Measurements from ENCODE around the gene ADAMTS17. TPM values are rescaled to one million over a fixed set of nuclear protein-coding genes. Genes with fewer than 3 reads are reported as not detected.

Gene ADAMTS17
- total and polyA plus RNA-seq, 11 donors, result 0.30 to 2.4 (median 1.2) TPM

GRCh38 chr15:100284191-100284590 lies 57.6 kb downstream of the ADAMTS17 start:
- ATAC-seq (peak in 1 of 4 donors; percentile 12), DNase-seq (no peak)
- Histone ChIP-seq H3K27ac (no peak overlapping the region), H3K4me1 (peaks cover 0 to 17% (median 0%) of the 10 kb centered on the region in 12 donors), H3K4me3 (no peak overlapping the region), H3K27me3 (no peaks in the 10 kb centered on the region), H3K36me3 (no peaks in the 10 kb centered on the region), H3K9me3 (peaks cover 0 to 5% (median 0%) of the 10 kb centered on the region in 12 donors)
- 71 to 88% (median 82%) methylated on average over 5 of the region's 5 CpGs for WGBS, 4 donors
- intact Hi-C loops (cut with DNase I), result no loop called here
- no peak for TF ChIP-seq POLR2A (IDR thresholded peaks at IDR 0.05)
- TF ChIP-seq CTCF (IDR thresholded peaks at IDR 0.05), result no peak

GRCh38 chr15:100281096-100281917 lies 60.5 kb downstream of the ADAMTS17 start:
- intact Hi-C loops (cut with DNase I), result no loop called here
- WGBS, 4 donors, result 86 to 96% (median 88%) methylated on average over 30 of the region's 30 CpGs
- no peak for TF ChIP-seq POLR2A (IDR thresholded peaks at IDR 0.05)
- H3K36me3 ChIP-seq, result no peaks in the 10 kb centered on the region
- no peaks in the 10 kb centered on the region for H3K9me3 ChIP-seq
- no peak overlapping the region for H3K27ac ChIP-seq
- H3K27me3 ChIP-seq, result peaks cover 0 to 2% (median 0%) of the 10 kb centered on the region in 9 donors
- DNase-seq, result no peak
- H3K4me3 ChIP-seq, result no peak overlapping the region
- peaks cover 0 to 17% (median 0%) of the 10 kb centered on the region in 12 donors for H3K4me1 ChIP-seq
- ATAC-seq, result no peak

- Histone ChIP-seq H3K27ac (no peak overlapping the region), H3K4me3 (no peak overlapping the region), H3K4me1 (peaks cover 0 to 12% (median 0%) of the 10 kb centered on the region in 12 donors), H3K9me3 (no peaks in the 10 kb centered on the region), H3K36me3 (no peaks in the 10 kb centered on the region), H3K27me3 (peaks cover 0 to 2% (median 0%) of the 10 kb centered on the region in 9 donors)
- ATAC-seq, result no peak
- intact Hi-C loops (cut with DNase I), result no loop called here
- no peak for TF ChIP-seq POLR2A (IDR thresholded peaks at IDR 0.05)
- TF ChIP-seq CTCF (IDR thresholded peaks at IDR 0.05), result no peak
- WGBS, 4 donors, result 62 to 83% (median 68%) methylated on average over 2 of the region's 2 CpGs
- DNase-seq, result no peak
Measured at GRCh38 chr15:100279849-100280248, 61.9 kb downstream of the ADAMTS17 start.

- Histone ChIP-seq H3K4me1 (peaks cover 0 to 12% (median 0%) of the 10 kb centered on the region in 12 donors), H3K27ac (no peak overlapping the region), H3K36me3 (no peaks in the 10 kb centered on the region), H3K9me3 (peaks cover 0 to under 1% (median 0%) of the 10 kb centered on the region in 12 donors), H3K4me3 (no peak overlapping the region), H3K27me3 (peaks cover 0 to 2% (median 0%) of the 10 kb centered on the region in 9 donors)
- TF ChIP-seq POLR2A (IDR thresholded peaks at IDR 0.05) (no peak), CTCF (IDR thresholded peaks at IDR 0.05) (no peak)
- ATAC-seq (peak; percentile 42 to 77 (median 55)), DNase-seq (no peak)
- intact Hi-C loops (cut with DNase I), result no loop called here
- 58 to 85% (median 81%) methylated on average over 7 of the region's 7 CpGs for WGBS, 4 donors
Measured at GRCh38 chr15:100279446-100279845, 62.3 kb downstream of the ADAMTS17 start.

Data from heart left ventricle (tissue), 16 donors.